K562 (cell line): Measurements from ENCODE around the gene XRCC3. TPM values are rescaled to one million over a fixed set of nuclear protein-coding genes. Genes with fewer than 3 reads are reported as not detected.

ENCODE experiments used
- ATAC-seq: fragments of 200-7000 bp; cut with Tn5 transposase; 3 replicates; pipeline ENCODE4 v1.9.1; 2020; ENCODE audit warnings: moderate library complexity
- BruUV-seq: library from RNA; stranded (reverse); fragments of 400-500 nt; replicated peaks from 2 replicates; lab custom pipeline; 2021; lab: Mats Ljungman, UMichigan
- CTCF ChIA-PET: fragments of 300-600 bp; formaldehyde crosslinking; extraction: SDS; loops from one replicate; lab custom pipeline; 2021; ENCODE audit warnings: low intra/inter-chr PET ratio; lab: Yijun Ruan, JAX
- POLR2A ChIA-PET: fragments of 300-600, 350-650 bp; sonication (Branson Sonifier 250); formaldehyde crosslinking; extraction: SDS; loops from one replicate; lab custom pipeline; 2021; ENCODE audit warnings: antibody characterized with exemption, inconsistent platforms; lab: Yijun Ruan, JAX
- DNase-seq, 4 experiments: peaks; one replicate each; pipeline versions ENCODE4 v3.0.0 to v3.0.0-alpha.2; 2011 to 2018; ENCODE audit warnings: low spot score in 3 of 4, mixed read lengths in 3 of 4; ENCODE audit errors: extremely low read depth in 1 of 4
- FAIRE-seq: peaks from 2 replicates; lab custom pipeline; 2011; peaks lifted over from hg19 to GRCh38; lab: Jason Lieb, UNC
- H2AFZ ChIP-seq: 2 replicates; pipeline ENCODE4 v1.6.0; 2011; ENCODE audit warnings: low read depth, low read length, control low read depth, inconsistent platforms
- H3K27ac ChIP-seq: fragments of 200-600 bp; 3 replicates; pipeline ENCODE4 v1.8.0; 2011; ENCODE audit warnings: low read depth, mild to moderate bottlenecking, control low read depth, inconsistent platforms, low read length, moderate library complexity, mixed read lengths; ENCODE audit errors: extremely low read depth
- H3K27me3 ChIP-seq, 2 experiments: fragments of 300-600 bp in 1 of 2; 2 replicates in 1 of 2; 3 replicates in 1 of 2; pipeline versions ENCODE4 v1.6.0 to v1.8.0; 2011; ENCODE audit warnings: inconsistent platforms in 2 of 2, low read length in 2 of 2, mild to moderate bottlenecking in 1 of 2, mixed read lengths in 1 of 2, moderate library complexity in 1 of 2; ENCODE audit not compliant: control insufficient read depth in 2 of 2, insufficient read depth in 2 of 2
- H3K36me3 ChIP-seq: fragments of 300-600 bp; 3 replicates; pipeline ENCODE4 v1.8.0; 2011; ENCODE audit warnings: mild to moderate bottlenecking, low read length, inconsistent platforms; ENCODE audit not compliant: control insufficient read depth, insufficient read depth
- H3K4me1 ChIP-seq, 2 experiments: fragments of 200-600 bp in 1 of 2; replicated peaks in 1 of 2; 2 replicates in 1 of 2; 3 replicates in 1 of 2; pipeline versions ENCODE4 v1.5.1 to v1.8.0; 2011; ENCODE audit warnings: inconsistent platforms in 2 of 2, low read length in 2 of 2, mild to moderate bottlenecking in 1 of 2, mixed read lengths in 1 of 2, moderate library complexity in 1 of 2; ENCODE audit not compliant: control insufficient read depth in 2 of 2, insufficient read depth in 2 of 2
- H3K4me2 ChIP-seq: 2 replicates; pipeline ENCODE4 v1.6.1; 2011; ENCODE audit warnings: low read length, control low read depth, inconsistent platforms, mixed read lengths; ENCODE audit not compliant: insufficient read depth
- H3K4me3 ChIP-seq: fragments of 200-600 bp; sonication (generic), shearing (Covaris generic); 2 replicates; pipeline ENCODE4 v1.5.1; 2016; ENCODE audit warnings: control low read depth, inconsistent platforms
- H3K79me2 ChIP-seq: fragments of 200-600 bp; 3 replicates; pipeline ENCODE4 v1.8.0; 2011; ENCODE audit warnings: low read length, inconsistent platforms; ENCODE audit not compliant: control insufficient read depth, insufficient read depth
- H3K9ac ChIP-seq, 2 experiments: 2 replicates each; pipeline versions ENCODE4 v1.6.0 to v1.6.1; 2011; ENCODE audit warnings: low read depth in 2 of 2, low read length in 2 of 2, control low read depth in 1 of 2, inconsistent platforms in 1 of 2, mild to moderate bottlenecking in 1 of 2, mixed read lengths in 1 of 2; ENCODE audit not compliant: insufficient read depth in 1 of 2
- H3K9me1 ChIP-seq: one replicate; pipeline ENCODE4 v1.6.0; 2011; ENCODE audit warnings: inconsistent platforms, mild to moderate bottlenecking, low read length, moderate library complexity; ENCODE audit not compliant: control insufficient read depth, insufficient read depth
- H3K9me3 ChIP-seq: replicated peaks from 2 replicates; pipeline ENCODE4 v1.5.1; 2011; ENCODE audit warnings: low read depth, low read length, inconsistent platforms; ENCODE audit not compliant: control insufficient read depth, insufficient read depth
- H4K20me1 ChIP-seq: replicated peaks from 2 replicates; pipeline ENCODE4 v1.6.1; 2011; ENCODE audit warnings: low read length, inconsistent platforms, mixed read lengths; ENCODE audit not compliant: control insufficient read depth, insufficient read depth
- CBFB ChIP-seq: sonication (generic); formaldehyde crosslinking; IDR thresholded peaks from 2 replicates; pipeline ENCODE4 v1.4.0; 2020; ENCODE audit warnings: mild to moderate bottlenecking, missing genetic modification reagents
- CC2D1A ChIP-seq: fragments of 450-650 bp; IDR thresholded peaks from 2 replicates; pipeline ENCODE4 v1.6.1; 2017; ENCODE audit warnings: mild to moderate bottlenecking
- CGGBP1 ChIP-seq: fragments of 250-450 bp; sonication (Bioruptor Pico); IDR thresholded peaks from 2 replicates; pipeline ENCODE4 v1.9.0; 2021; ENCODE audit warnings: mild to moderate bottlenecking
- E2F5 ChIP-seq: sonication (generic); formaldehyde crosslinking; IDR thresholded peaks from 2 replicates; pipeline ENCODE4 v1.8.0; 2022; ENCODE audit warnings: mild to moderate bottlenecking, missing genetic modification reagents
- E2F6 ChIP-seq, 2 experiments: IDR thresholded peaks; 2 replicates each; pipeline ENCODE4 v1.6.1; 2011; ENCODE audit warnings: borderline replicate concordance in 1 of 2, control low read depth in 1 of 2, low read depth in 1 of 2, low read length in 1 of 2, mild to moderate bottlenecking in 1 of 2, mixed read lengths in 1 of 2, moderate library complexity in 1 of 2; ENCODE audit not compliant: insufficient read depth in 1 of 2, insufficient read length in 1 of 2, poor library complexity in 1 of 2, severe bottlenecking in 1 of 2; ENCODE audit errors: extremely low read depth in 1 of 2
- GTF2A2 ChIP-seq: IDR thresholded peaks from 2 replicates; pipeline ENCODE4 v1.6.1; 2016; ENCODE audit warnings: mild to moderate bottlenecking, missing genetic modification characterization, missing compliant biosample characterization
- HDAC1 ChIP-seq, 2 experiments: fragments of 450-650 bp; IDR thresholded peaks; 2 replicates each; pipeline ENCODE4 v1.6.1; 2016 to 2017; ENCODE audit warnings: inconsistent platforms in 1 of 2, mild to moderate bottlenecking in 1 of 2, moderate library complexity in 1 of 2
- KLF16 ChIP-seq: IDR thresholded peaks from 2 replicates; pipeline ENCODE4 v1.6.1; 2016; ENCODE audit warnings: antibody characterized with exemption
- MCM3 ChIP-seq: fragments of 450-650 bp; IDR thresholded peaks from 2 replicates; pipeline ENCODE4 v1.6.1; 2016
- MITF ChIP-seq: IDR thresholded peaks from 2 replicates; pipeline ENCODE4 v1.6.1; 2014; ENCODE audit warnings: antibody characterized with exemption
- MLLT1 ChIP-seq, 2 experiments: fragments of 450-650 bp; IDR thresholded peaks; 2 replicates each; pipeline ENCODE4 v1.6.1; 2016
- MYC ChIP-seq, 2 experiments: fragments of 250-450 bp in 1 of 2; sonication (Bioruptor Pico) in 1 of 2; IDR thresholded peaks; 2 replicates each; pipeline versions ENCODE4 v1.5.1 to v1.6.1; 2012 to 2021; ENCODE audit warnings: low read depth in 2 of 2, borderline replicate concordance in 1 of 2, improper control_type of control experiment in 1 of 2, low read length in 1 of 2, mild to moderate bottlenecking in 1 of 2, moderate library complexity in 1 of 2
- NONO ChIP-seq, 2 experiments: fragments of 200-400 bp in 1 of 2; fragments of 450-650 bp in 1 of 2; formaldehyde crosslinking in 1 of 2; IDR thresholded peaks; 2 replicates each; pipeline ENCODE4 v1.6.1; 2017; ENCODE audit warnings: low read depth in 2 of 2, mild to moderate bottlenecking in 2 of 2, moderate library complexity in 2 of 2, low read length in 1 of 2
- RFX7 ChIP-seq: fragments of 250-450 bp; sonication (Bioruptor Pico); IDR thresholded peaks from 2 replicates; pipeline ENCODE4 v1.5.1; 2021; ENCODE audit warnings: mild to moderate bottlenecking
- SLC30A9 ChIP-seq: fragments of 250-450 bp; sonication (Bioruptor Pico); IDR thresholded peaks from 2 replicates; pipeline ENCODE4 v1.8.0; 2022; ENCODE audit warnings: mild to moderate bottlenecking, moderate library complexity
- SUPT5H ChIP-seq: fragments of 450-650 bp; IDR thresholded peaks from 2 replicates; pipeline ENCODE4 v1.6.1; 2016
- WGBS: fragments of 100-300 bp; shearing (Covaris generic); methylation state at CpG from one replicate; pipeline ENCODE4 v1.1.6; 2016; ENCODE audit warnings: low coverage, mixed read lengths; ENCODE audit not compliant: insufficient coverage; ENCODE audit errors: missing lambda C conversion rate; 5-methylcytosine and 5-hydroxymethylcytosine counted together
- in situ Hi-C: fragments of 300-500 bp; cut with MboI; formaldehyde crosslinking; loops from 4 replicates; pipeline ENCODE4 v1.15.0; 2018; ENCODE audit warnings: inconsistent platforms, mixed read lengths
- intact Hi-C: fragments of 100-400 bp; cut with micrococcal nuclease; formaldehyde crosslinking; loops from 2 replicates; pipeline ENCODE4 v1.14.2; 2022
- polyA plus RNA-seq, 8 experiments: library from polyadenylated mRNA; depleted of rRNA in 4 of 8; stranded (reverse) in 5 of 8; unstranded in 3 of 8; fragments of >200 nt; fragmentation: Nextera tagmentation in 2 of 8; fragmentation: Illumina TruSeq in 1 of 8; extraction: Ambion mirVana in 2 of 8; extraction: Trizol in 1 of 8; gene quantifications; 2 replicates each; pipeline versions ENCODE4 v1.2.1 to v1.2.3, GENCODE V29; 2011 to 2014; ENCODE audit warnings: inconsistent platforms in 1 of 8, missing spikeins in 1 of 8
- total RNA-seq, 7 experiments: library from RNA; depleted of rRNA in 6 of 7; stranded (reverse); fragments of >200 nt in 6 of 7; fragmentation: Illumina TruSeq in 2 of 7; extraction: Trizol in 2 of 7; gene quantifications; 2 replicates each; pipeline versions ENCODE4 v1.2.1 to v1.2.3, GENCODE V29; 2011 to 2021; ENCODE audit warnings: low replicate concordance in 1 of 7

The XRCC3 gene
- total and polyA plus RNA-seq, 9 of the 15 experiments (the other 6 are each of a cell fraction or from before 2014, with no cell fraction given), result 0.34 to 59.3 (median 30.3) TPM

- Histone ChIP-seq H3K4me2 (no peak overlapping the region), H3K27me3 (no peaks in the 10 kb centered on the region), H3K9ac (no peak overlapping the region; a peak in 1 of 4 replicates), H3K4me3 (no peak overlapping the region), H3K36me3 (peaks cover 47% of the 10 kb centered on the region), H3K27ac (no peak overlapping the region), H2AFZ (no peak overlapping the region), H3K9me3 (no peaks in the 10 kb centered on the region), H4K20me1 (no peaks in the 10 kb centered on the region), H3K9me1 (no peaks in the 10 kb centered on the region), H3K79me2 (peaks cover 24% of the 10 kb centered on the region), H3K4me1 (no peaks in the 10 kb centered on the region; a peak in 1 of 5 replicates)
- in situ Hi-C loops (no loop called here), intact Hi-C loops (no loop called here)
- ChIA-PET CTCF (no interaction called here), POLR2A (interaction anchor here (1.2 to 1.3 kb wide), 2 partner anchors 12 to 25 kb away, joined by 3 to 4 read pairs; partner anchors contain the start of gene KLC1)
- DNase-seq, result no peak
- no TSS peak for BruUV-seq
- WGBS, result 90% methylated on average over 4 of the region's 4 CpGs
- ATAC-seq, result no peak
- FAIRE-seq, result no peak
- TF ChIP-seq NONO (IDR thresholded peaks at IDR 0.05; ENCODE audit: low read depth in 2 of 2, low read length in 1 of 2) (no peak), MYC (IDR thresholded peaks at IDR 0.05; ENCODE audit: low read depth, low read length) (no peak), MYC (CRISPR knock-in tag; IDR thresholded peaks at IDR 0.05; ENCODE audit: borderline replicate concordance, low read depth) (no peak), E2F5 (CRISPR knock-in tag) (no peak), CBFB (CRISPR knock-in tag) (no peak), CC2D1A (no peak), E2F6 (IDR thresholded peaks at IDR 0.05; ENCODE audit: borderline replicate concordance in 1 of 2, extremely low read depth in 1 of 2, insufficient read depth in 1 of 2, insufficient read length in 1 of 2, low read depth in 1 of 2, low read length in 1 of 2, poor library complexity in 1 of 2, severe bottlenecking in 1 of 2) (no peak), SUPT5H (no peak), KLF16 (no peak), MITF (no peak), CGGBP1 (CRISPR knock-in tag) (no peak), GTF2A2 (no peak), MLLT1 (IDR thresholded peaks at IDR 0.05) (no peak), MCM3 (no peak), RFX7 (CRISPR knock-in tag) (no peak), HDAC1 (IDR thresholded peaks at IDR 0.05) (no peak), SLC30A9 (CRISPR knock-in tag) (no peak)
Observed at GRCh38 chr14:103653805-103654204, 61.4 kb downstream of the XRCC3 start.
